NCI-H345 (cell line): Measurements from ENCODE around the gene FAM168A.

ENCODE experiments used
- DNase-seq: peaks from one replicate; lab custom pipeline; 2025; lab: John Stamatoyannopoulos, UW

Gene FAM168A

GRCh38 chr11:73367482-73368024, 230.4 kb downstream of the FAM168A start:
- no peak for DNase-seq

GRCh38 chr11:73366953-73367352, 231.0 kb downstream of the FAM168A start:
- DNase-seq: no peak

GRCh38 chr11:73366265-73366610, 231.7 kb downstream of the FAM168A start:
- DNase-seq: no peak

- no peak for DNase-seq
Observed at GRCh38 chr11:73365352-73366264, 232.3 kb downstream of the FAM168A start.

- no peak for DNase-seq
Observed at GRCh38 chr11:73363147-73363546, 234.8 kb downstream of the FAM168A start.

- DNase-seq: no peak
Observed at GRCh38 chr11:73361953-73362776, 235.7 kb downstream of the FAM168A start.

GRCh38 chr11:73360743-73361369, 237.1 kb downstream of the FAM168A start:
- no peak for DNase-seq

- DNase-seq: peak; percentile 14
Observed at GRCh38 chr11:73359930-73360742, 237.8 kb downstream of the FAM168A start.

- DNase-seq: no peak
Observed at GRCh38 chr11:73359341-73359740, 238.6 kb downstream of the FAM168A start.

GRCh38 chr11:73358071-73358470, 239.8 kb downstream of the FAM168A start:
- no peak for DNase-seq

- no peak for DNase-seq
Observed at GRCh38 chr11:73356979-73357860, 240.7 kb downstream of the FAM168A start.

- DNase-seq: no peak
Observed at GRCh38 chr11:73355109-73355508, 242.8 kb downstream of the FAM168A start.

GRCh38 chr11:73353422-73353821, 244.5 kb downstream of the FAM168A start:
- no peak for DNase-seq

- peak; percentile 54 for DNase-seq
Observed at GRCh38 chr11:73350908-73351636, 246.8 kb downstream of the FAM168A start.
